ENCODE data around the gene CALU.
A peak's percentile ranks its signal among the peaks of the same experiment; 100 is the strongest.

The CALU gene

GRCh38 chr7:128810997-128811396 is 71.8 kb downstream of the CALU start:
- no peak for TF ChIP-seq CTCF (IDR thresholded peaks at IDR 0.05; ENCODE audit: low read depth, low read length)
- TF ChIP-seq POLR2A (IDR thresholded peaks at IDR 0.05; ENCODE audit: extremely low read depth, insufficient read length), result no peak
- TF ChIP-seq MAX (IDR thresholded peaks at IDR 0.05; ENCODE audit: low read depth, low read length), result no peak
- no peak for TF ChIP-seq MYC (IDR thresholded peaks at IDR 0.05; ENCODE audit: low read depth, low read length)
- H3K4me3 ChIP-seq (ENCODE audit: low read depth, low read length), result no peak overlapping the region
- DNase-seq (ENCODE audit: low read depth), result no peak

GRCh38 chr7:128811631-128812430 is 72.7 kb downstream of the CALU start:
- 0 out of 2 replicates have a peak, but pooled peaks have one; percentile 11 for TF ChIP-seq MYC (IDR thresholded peaks at IDR 0.05; ENCODE audit: low read depth, low read length)
- no peak for TF ChIP-seq POLR2A (IDR thresholded peaks at IDR 0.05; ENCODE audit: extremely low read depth, insufficient read length)
- H3K4me3 ChIP-seq (ENCODE audit: low read depth, low read length), result no peak overlapping the region
- DNase-seq (ENCODE audit: low read depth), result peak; percentile 83

GRCh38 chr7:128812514-128813168 is 73.5 kb downstream of the CALU start:
- TF ChIP-seq CTCF (IDR thresholded peaks at IDR 0.05; ENCODE audit: low read depth, low read length), result no peak
- peak; percentile 66; the same call in 1 of the 2 replicates for TF ChIP-seq MYC (IDR thresholded peaks at IDR 0.05; ENCODE audit: low read depth, low read length)
- TF ChIP-seq MAX (IDR thresholded peaks at IDR 0.05; ENCODE audit: low read depth, low read length), result 0 out of 2 replicates have a peak, but pooled peaks have one; percentile 40
- DNase-seq (ENCODE audit: low read depth), result peak; percentile 96
- H3K4me3 ChIP-seq (ENCODE audit: low read depth, low read length), result peak overlapping the region; percentile 25

- peak; percentile 84 for DNase-seq (ENCODE audit: low read depth)
- no peak overlapping the region for H3K4me3 ChIP-seq (ENCODE audit: low read depth, low read length)
- TF ChIP-seq MYC (IDR thresholded peaks at IDR 0.05; ENCODE audit: low read depth, low read length) (no peak), CTCF (IDR thresholded peaks at IDR 0.05; ENCODE audit: low read depth, low read length) (no peak), MAX (IDR thresholded peaks at IDR 0.05; ENCODE audit: low read depth, low read length) (no peak), POLR2A (IDR thresholded peaks at IDR 0.05; ENCODE audit: extremely low read depth, insufficient read length) (no peak)
These were observed 75.3 kb downstream of the CALU start for GRCh38 chr7:128814499-128814898.

- peak; percentile 40 for DNase-seq (ENCODE audit: low read depth)
- TF ChIP-seq POLR2A (IDR thresholded peaks at IDR 0.05; ENCODE audit: extremely low read depth, insufficient read length), result no peak
- TF ChIP-seq CTCF (IDR thresholded peaks at IDR 0.05; ENCODE audit: low read depth, low read length), result no peak
- no peak for TF ChIP-seq MYC (IDR thresholded peaks at IDR 0.05; ENCODE audit: low read depth, low read length)
- no peak for TF ChIP-seq MAX (IDR thresholded peaks at IDR 0.05; ENCODE audit: low read depth, low read length)
- H3K4me3 ChIP-seq (ENCODE audit: low read depth, low read length), result no peak overlapping the region
These were observed 76.3 kb downstream of the CALU start for GRCh38 chr7:128815289-128815942.

- H3K4me3 ChIP-seq (ENCODE audit: low read depth, low read length), result no peak overlapping the region
- TF ChIP-seq POLR2A (IDR thresholded peaks at IDR 0.05; ENCODE audit: extremely low read depth, insufficient read length), result no peak
- no peak for TF ChIP-seq CTCF (IDR thresholded peaks at IDR 0.05; ENCODE audit: low read depth, low read length)
- no peak for TF ChIP-seq MAX (IDR thresholded peaks at IDR 0.05; ENCODE audit: low read depth, low read length)
- TF ChIP-seq MYC (IDR thresholded peaks at IDR 0.05; ENCODE audit: low read depth, low read length), result no peak
- no peak for DNase-seq (ENCODE audit: low read depth)
These were observed 79.5 kb downstream of the CALU start for GRCh38 chr7:128818694-128819093.
